ENCODE results near the gene CASP1.
A peak's percentile ranks its signal among the peaks of the same experiment; 100 is the strongest.
"Not testable (repeated sequence)": the region's sequence is repeated elsewhere in the genome, so short reads cannot be mapped to it uniquely, and the experiment has no call there.

The CASP1 gene

DNA sequence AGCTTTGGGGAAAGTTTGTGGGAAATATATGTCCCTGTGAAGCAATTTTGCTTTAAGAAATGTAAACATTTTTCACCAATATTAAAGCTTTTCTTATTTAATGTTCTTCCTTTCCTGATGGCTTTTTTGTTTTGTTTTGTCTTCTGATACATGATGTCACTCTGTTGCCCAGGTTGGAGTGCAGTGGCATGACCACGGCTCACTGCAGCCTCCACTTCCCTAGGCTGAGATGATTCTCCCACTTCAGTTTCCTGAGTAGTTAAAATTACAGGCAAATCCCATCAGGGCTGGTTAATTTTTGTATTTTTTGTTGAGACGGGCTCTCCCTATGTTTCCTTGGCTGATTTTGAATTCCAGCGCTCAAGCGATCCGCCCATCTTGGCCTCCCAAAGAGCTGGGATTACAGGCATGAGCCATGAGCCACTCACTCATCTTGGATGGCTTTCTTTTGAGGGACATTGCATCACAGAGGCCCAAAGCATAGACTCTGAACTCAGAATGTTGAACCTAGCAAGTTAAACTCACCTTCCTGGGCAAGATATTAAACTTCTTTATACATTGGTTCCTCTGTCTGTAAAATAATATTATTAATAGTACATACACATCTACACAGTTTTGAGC lies 10.8 kb upstream of the CASP1 start:
- no peak for DNase-seq

DNA sequence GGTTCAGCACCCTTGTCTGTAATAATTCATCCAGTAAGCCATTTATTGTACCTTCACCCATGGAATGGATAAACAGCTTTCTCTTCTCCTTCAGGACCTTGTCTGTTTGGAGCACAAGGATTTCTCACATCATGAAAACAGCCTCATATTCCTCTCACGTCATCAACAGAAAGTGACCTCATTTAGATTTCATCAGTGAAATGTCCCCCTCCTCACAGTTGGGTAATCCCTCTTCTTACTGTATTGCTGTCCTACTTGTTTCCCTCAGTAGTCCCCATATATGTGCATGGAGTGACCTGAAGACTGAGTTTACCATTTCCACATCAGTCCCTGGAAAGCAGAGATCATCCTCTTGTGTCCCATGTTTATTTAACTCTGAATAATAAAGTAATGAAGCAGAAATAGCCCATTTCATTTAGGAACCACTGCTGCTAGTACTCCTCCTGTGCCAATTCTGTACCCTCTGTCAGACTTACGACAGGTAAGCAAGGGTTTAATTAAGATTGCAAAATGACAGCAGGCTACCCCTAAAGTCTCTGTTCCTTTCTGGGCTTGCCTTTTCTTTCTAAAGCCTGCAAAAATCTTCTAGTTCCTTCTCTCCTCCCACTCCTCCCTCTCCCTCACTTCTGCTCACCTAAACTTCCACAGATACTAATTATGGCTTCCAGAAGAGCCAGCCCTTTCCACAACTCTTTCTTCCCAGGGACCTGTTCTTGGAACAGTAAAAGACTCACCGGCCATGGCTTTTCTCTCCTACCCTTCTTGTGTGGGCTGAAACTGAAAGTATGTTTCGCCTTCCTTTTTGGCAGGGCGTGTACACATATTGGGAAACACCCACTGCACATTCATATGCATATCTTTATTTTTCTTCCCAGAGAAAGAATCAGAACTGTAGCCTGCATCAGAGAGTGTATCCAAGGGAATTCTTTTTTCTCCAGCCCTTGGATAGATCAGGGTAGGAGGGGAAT lies 9.9 kb upstream of the CASP1 start, which contains the start of gene CARD16:
TSS of gene CARD16 (minus strand) at position 779 of the 968 bp plus-strand sequence. CDS start at position 741, 38 bp downstream.
- not testable (repeated sequence) for DNase-seq

DNA sequence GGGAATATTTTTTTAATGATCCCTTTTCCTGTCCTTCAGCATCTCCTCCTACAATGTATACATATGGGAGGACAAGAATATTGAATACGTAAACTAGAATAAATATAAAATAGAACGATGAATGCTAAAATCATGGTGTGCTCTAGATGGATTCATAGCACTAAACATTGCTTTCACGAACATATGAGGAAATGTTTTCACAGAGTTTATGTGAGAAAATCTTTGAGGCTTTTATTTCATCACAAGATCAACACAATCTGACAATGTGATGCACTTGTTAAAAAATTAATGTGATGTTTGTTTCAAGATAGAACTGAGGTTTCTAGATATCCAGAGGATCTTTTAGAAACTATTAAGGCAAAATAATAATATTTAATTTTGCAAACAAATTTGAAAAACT lies 7.2 kb upstream of the CASP1 start:
- no peak for DNase-seq

DNA sequence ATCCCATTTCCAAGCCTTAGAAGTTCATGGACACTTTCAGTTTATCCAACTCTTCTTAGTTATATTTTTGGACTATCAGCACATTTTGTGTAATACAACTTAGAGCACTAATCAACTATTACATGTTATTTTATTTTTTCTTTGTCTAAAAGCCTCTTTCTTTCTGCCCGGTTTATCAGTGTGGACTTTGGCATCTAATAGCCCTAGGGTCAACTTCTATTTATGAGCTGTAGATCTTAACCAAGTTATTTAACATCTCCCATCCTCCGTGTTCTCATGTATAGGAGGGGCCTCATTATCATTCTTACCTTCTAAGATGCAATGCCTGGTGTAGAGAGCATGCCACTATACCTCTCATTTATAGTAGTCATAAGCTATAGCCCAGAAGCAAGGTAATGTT lies 5.8 kb upstream of the CASP1 start:
- no peak for DNase-seq

DNA sequence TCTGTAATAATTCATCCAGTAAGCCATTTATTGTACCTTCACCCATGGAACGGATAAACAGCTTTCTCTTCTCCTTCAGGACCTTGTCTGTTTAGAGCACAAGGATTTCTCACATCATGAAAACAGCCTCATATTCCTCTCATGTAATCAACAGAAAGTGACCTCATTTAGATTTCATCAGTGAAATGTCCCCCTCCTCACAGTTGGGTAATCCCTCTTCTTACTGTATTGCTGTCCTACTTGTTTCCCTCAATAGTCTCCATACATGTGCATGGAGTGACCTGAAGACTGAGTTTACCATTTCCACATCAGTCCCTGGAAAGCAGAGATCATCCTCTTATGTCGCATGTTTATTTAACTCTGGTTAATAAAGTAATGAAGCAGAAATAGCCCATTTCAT lies 556 bp downstream of the CASP1 start:
- not testable (repeated sequence) for DNase-seq

DNA sequence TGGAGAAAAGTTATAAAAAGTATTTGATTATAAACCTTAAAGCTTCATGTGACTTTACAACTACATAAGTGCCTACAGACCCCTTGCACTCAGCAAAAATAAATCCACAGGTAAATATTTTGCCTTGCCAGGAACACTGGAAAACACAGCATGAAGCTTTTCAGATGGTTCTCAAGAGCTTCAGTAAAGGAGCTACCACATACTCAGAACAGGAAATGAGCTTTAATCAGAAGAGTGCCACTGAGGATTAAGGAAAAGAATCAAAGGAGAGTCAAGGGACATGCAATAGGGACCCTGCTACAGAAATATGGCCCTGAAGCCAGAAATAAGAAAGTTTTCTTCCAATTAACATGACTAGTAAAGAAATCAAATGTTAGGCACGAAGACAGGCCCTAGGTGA lies 1.2 kb downstream of the CASP1 start:
- DNase-seq = no peak

DNA sequence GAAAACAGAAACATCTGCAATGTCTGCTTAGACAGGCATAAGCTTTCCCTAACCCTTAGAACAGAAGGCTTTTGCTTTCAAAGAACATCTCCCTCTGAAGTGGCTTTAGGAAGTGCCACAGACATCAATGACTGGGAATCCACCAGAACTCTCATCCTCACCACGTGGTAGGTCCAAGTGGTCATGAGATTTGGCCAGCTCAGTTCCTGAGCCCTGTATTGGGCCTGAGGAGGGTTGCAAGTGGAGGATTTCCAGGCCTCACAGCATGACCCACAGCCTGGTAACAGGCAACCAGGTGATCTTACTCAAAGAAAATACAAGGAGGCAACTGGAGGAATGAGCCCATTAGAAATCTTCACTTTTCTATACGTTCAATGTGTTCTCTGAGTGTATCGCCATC lies 1.6 kb downstream of the CASP1 start:
- DNase-seq = no peak

DNA sequence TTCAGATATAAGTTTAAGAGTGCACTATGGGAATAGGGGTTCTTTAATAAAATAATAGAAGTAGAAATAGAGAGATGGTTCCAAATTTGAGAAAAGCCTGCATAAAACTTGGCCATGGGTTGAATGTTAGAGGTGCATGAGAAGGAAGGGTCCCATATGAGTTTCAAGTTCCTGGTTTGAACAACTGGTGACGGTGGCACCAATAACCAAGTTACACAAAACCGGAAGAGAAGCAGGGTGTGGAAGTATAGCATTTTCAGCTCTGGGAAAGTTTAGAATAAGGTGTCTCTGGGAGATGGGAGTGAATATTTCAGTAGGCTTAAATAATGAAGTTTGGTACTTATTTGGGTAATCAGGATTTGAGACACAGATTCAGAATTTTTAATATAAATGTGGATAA lies 2.4 kb downstream of the CASP1 start:
- DNase-seq = no peak

DNA sequence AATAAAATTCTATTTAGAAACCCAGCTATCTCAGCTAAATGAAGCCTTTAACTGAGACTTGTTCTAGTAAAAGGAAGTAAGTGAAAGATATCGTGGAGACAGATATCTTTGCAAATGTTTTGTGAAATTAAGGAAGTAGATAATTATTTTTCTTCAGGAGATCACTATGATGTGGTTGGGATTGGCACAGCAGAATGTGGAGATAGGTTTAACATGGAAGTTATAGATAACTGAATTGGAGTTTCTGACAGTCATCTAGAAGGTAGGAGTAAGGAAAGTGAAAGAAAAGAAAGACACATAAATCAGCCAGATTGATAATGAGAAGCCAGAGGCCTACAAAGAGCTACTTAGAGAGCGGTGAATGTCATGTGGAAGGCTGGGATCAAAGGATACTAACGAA lies 7.3 kb downstream of the CASP1 start:
- DNase-seq = no peak

DNA sequence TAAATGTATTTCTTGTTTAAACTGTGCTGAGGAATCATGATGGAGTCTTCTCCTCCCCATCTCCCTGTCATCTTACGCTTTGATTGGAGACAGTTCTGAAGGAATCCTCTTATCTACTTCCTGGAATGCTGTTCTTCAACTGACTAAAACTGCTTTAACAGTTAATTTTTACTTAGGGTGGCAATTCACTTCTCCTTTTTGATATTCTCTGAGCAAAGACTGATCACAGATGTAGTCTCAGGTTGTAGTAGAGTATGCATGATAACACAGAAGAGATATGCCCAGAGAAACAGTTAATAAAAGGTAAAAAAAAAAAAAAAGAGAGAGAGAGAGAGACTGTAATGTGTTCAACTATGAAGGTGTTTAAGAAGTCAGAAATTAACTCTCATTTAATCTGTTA lies 10.6 kb downstream of the CASP1 start:
- DNase-seq = no peak

DNA sequence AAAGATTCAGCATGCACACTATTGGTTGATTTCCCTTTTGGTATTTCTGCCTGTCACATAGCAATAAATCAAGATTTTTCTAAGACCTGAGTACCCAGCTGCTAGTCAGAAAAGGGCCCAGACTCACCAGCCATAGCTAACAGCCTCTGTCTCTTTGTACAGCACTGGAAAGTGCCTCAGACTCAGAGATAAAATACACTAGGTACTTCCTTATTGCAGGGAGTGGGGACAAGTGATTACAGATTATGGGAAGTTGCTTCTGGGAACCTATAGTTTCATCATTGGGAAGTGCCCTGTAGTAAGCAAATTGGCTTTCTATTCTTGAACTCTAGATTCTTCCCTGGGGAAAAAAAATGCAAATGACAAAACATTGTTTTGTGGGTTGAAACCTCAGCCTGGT lies 11.9 kb downstream of the CASP1 start, which contains the start of gene CASP5:
TSS of gene CASP5 (minus strand) at position 166 of the 400 bp plus-strand sequence. CDS start at position 134, 32 bp downstream.
- no peak for DNase-seq

DNA sequence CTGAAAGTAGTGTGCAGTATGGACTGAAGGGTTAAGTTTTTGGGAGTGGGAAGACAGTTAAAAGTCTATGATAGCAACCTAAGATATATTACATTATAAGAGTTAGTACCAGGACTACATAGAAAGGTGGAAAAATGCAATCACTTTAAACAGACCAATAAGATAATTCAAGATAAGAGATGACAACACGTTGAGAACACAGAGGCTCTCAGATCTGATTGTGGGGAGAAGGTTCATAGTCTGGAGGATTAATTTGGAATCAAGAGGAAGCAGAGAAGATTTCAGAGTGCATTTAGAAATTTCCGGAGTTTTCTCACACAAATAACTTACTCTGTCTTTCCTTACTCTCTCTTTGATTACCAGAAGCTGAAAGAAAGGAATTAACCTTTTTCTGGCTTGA lies 12.4 kb downstream of the CASP1 start:
- DNase-seq = no peak

DNA sequence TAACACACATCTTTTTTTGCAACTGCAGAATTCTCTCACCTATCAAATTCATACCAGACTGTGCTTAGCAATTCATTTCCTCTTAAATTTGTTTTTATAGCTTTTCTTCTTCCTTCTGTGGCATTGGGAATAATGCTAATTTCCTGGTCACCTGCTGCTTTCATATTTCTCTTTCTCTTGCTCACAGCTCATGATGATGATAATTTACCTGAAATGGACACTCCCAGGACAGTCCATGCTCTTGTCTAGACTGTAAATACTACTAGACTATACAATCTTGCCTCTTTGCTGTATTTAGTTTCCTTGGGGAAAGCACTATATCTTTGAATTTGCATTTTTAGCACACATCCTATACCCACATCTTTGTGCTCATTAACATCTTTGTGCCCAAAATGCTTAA lies 27.5 kb downstream of the CASP1 start:
- DNase-seq = no peak

DNA sequence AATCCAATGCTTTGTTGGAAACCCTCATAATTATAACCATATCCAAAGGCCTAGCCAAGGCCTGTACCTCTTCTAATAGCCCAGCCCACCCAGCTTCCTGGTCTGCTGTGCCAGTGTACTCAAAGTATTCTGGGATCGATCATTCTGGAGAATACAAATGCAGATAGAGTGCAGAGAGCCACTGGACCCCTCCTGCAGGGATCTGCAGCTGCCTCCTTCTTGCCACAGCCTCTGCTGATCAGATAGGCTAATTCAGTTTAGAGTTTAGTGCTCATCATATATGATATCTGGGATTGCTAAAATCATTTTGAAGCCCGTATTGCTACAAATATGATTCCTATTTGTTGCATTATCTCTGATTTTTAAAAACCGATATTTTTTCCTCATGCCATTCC lies 29.5 kb downstream of the CASP1 start:
- no peak for DNase-seq

DNA sequence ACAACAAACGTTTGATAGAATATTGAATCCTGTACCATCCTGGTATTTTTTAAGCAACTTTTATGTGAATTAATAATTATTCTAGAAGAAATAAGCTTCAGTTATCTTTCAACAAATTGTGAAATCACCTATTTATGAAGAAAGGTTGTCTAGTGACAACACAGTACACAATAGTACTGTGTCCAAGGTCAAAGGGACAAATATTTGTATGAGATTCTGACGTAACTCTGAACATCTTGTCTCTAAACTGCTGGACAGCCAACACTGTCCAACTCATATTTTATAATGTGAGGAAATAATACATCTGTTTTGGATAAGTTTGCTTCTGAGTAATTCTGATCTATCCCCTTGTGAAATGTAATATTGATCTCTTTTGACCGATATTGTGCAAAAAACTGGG lies 30.9 kb downstream of the CASP1 start:
- no peak for DNase-seq

DNA sequence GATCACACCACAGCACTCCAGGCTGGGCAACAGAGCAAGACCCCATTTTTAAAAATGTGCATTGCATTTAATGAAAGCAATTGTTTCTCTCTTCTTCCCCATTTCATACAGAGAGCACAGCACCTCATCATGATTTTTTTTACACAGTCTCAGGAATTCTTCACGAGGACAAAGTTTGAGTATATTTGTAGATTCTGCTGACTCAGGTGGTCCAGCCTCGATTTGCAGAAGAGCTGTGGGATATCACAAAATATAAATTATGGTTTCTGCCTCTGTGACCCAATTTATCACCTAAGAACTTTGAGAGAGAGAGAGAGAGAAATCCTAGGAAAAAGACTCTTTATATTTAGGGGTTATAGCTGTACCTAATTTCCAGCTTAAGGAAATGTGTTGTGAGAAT lies 31.8 kb downstream of the CASP1 start:
- DNase-seq = no peak

DNA sequence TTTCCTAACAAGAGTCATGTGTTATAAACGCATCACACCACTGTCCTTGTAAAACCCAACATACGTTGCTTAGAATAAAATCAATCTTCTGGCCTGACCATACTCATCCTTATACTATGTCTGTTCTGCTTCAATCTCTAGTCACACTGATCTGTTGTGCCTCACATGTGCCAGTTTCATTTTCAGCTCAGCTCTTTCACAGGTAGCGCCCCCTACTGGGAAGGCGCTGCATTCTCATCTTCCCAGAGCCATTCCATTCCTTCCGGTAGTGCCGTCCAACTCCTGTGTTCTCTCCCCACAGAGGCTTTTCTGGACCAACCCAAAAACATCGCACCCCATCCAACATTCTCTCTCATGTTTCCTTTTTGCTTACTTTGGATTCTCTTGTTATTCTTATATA lies 34.1 kb downstream of the CASP1 start:
- no peak for DNase-seq

DNA sequence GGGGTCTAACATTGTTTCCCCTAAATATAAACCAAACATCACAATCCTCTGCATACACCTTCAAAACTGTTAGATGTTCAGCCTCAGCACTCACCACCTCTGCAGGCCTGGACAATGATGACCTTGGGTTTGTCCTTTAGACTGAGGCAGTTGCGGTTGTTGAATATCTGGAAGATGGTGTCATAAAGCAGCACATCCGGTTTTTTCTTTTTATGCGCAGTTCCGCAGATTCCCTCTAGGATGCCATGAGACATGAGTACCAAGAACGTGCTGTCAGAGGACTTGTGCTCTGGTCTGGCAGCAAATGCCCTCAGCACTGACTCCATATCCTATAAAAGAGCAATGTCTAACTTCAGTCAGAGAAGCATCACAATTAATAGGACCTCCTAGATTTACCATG lies 34.8 kb downstream of the CASP1 start:
- DNase-seq = no peak

DNA sequence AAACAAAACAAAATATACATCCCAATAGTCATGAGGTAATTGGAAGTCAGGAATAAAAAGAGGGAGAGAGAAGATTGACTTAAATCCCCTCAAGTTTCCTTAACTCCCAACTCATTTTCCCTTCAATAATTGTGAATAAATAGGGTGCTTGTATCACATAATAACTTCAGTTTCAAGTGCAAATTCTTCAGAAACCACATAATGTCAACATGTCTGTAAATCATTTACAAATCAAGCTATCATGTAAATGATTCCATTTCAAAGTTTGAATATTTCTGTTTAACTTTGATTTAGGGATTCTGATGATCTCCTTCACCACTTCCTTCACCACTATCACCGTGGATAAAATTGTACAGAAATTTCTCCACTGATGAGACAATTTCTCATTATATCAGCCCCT lies 35.2 kb downstream of the CASP1 start:
- DNase-seq = no peak

DNA sequence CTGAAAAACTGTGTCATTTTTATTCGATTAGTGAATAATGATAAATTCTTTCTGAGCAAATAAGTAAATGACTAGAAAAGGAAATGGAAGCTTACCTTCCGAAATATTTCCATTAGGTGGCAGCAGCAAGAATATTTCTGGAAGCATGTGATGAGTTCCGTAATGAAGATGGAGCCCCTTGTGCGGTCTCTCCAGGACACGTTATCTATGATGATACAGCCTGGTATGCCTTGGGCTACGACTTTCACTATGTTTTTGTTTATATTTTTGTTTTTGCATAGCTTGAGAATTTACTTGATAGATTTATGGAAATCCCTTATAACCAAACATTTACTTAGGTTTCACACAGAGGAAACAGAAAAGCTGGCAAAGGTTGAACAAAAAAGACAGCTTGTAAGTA lies 37.7 kb downstream of the CASP1 start:
- no peak for DNase-seq

DNA sequence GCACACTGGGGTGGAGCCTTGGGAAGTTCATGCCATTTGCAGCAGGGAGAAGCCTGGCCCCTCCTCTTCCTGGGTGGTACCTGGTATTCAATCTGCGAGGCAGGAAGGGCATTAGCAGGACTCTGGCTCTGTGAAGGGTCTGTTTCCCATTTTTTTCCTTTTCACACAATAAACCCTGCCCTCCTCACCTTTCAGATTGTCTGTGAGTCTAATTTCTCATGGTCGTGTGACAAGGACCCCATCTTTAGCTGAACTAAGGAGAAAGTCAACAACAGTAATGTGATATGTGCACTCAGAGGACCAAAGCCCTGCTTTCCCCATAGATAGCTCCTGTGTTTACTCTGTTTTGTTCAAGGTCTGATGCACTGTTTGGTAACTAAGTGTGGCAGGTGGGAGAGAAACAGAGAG lies 39.9 kb downstream of the CASP1 start:
- peak; percentile 90 for DNase-seq

DNA sequence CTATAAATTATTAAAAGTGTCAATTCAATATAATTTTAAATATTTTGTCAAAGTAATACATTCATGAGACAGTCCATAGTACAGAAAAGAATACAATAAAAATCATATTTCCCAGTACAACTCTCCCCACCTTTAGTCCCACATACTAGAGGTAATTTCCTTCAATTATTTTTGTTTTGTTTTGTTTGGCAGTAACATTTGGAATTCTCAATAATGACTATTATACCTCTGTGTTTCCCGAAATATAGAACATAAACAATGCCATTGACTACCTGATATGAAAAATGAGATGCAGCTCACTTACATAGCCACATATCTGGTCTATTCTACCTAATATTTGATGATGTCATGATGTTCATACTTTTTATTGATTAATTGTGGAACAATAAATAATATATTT lies 42.2 kb downstream of the CASP1 start:
- DNase-seq = no peak

DNA sequence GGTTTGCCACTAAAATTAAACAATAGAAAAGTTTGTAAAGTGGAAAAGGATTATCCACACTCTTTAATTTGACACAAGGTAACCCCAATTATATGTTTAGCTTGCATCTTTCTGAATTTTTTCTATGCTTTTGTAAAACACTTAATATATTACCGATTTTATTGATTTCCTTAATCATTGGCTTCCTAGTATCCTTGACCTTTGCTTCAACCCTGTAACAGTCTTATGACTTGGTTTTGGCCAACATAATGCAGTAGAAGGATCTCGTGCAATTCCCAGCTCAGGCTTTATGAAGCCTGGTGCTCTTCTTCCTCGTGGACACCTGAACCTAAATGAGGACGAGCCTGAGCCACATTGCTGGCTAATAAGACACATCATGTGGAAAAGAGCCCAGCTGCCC lies 43.0 kb downstream of the CASP1 start:
- DNase-seq = no peak

DNA sequence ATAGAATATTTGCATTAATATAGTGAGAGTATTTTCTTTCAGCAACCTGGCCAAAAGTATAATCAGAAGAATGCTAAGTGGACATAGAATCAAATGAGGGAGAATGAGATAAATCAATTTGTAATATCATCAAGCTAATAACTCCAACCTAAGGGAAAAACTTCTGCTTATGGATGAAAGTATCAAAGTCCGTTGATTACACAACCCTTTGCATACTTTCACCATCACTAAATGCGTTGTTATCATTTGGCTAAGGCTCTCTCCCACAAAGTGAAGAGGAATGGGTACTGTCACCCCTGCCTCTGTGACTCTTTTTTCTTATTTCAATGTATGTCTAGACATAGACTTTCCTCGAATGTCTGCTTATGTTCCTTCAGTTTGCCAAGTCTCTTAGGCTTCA lies 50.1 kb downstream of the CASP1 start:
- no peak for DNase-seq
